ENCODE measurements around the gene CDT1. TPM values are rescaled to one million over a fixed set of nuclear protein-coding genes. Genes with fewer than 3 reads are reported as not detected.

The CDT1 gene
- total RNA-seq, 1 donor from 2014 or later: 10.8 TPM

DNA sequence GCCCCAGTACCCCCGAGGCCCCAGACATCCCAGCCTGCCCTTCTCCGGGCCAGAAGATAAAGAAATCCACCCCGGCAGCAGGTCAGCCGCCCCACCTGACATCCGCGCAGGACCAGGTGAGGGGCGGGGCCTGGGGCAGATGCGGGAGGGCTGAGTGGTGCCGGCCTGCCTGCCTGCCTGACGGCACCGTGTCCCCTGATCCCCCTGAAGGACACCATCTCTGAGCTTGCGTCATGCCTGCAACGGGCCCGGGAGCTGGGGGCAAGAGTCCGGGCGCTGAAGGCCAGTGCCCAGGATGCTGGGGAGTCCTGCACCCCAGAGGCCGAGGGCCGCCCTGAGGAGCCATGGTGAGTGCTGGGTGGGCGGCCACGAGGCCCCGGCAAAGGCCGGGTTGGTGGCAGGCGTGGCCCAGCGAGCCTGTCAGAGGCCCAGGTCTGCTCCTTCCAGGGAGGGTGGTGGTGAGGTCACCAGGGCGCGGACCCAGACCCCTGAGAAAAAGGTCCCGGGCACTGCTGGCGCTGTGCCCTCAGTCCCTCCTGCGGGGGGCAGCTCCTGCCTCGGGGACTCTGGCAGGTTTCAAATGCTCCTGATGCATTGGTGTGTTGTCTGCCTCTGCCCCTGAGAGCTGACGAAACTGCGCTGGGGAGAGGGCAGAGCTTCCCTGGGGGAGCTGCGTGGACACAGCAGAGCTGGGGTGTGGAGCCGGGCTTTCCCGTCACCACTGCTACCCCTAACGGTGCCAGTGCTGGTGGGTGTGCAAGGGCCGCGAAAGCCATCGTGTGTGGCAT lies 1.2 kb downstream of the CDT1 start:
- Histone ChIP-seq H3K27me3 (no peaks in the 10 kb centered on the region), H3K9me3 (no peaks in the 10 kb centered on the region), H3K36me3 (peaks cover 0 to 11% of the 10 kb centered on the region in 2 donors), H3K27ac (no peak overlapping the region), H3K4me3 (no peak overlapping the region), H3K4me1 (peaks cover 30% of the 10 kb centered on the region)
- DNase-seq (ENCODE audit: extremely low spot score in 2 of 2): no peak
- intact Hi-C loops (cut with DNase I): no loop called here
- TF ChIP-seq POLR2A (IDR thresholded peaks at IDR 0.05): no peak
- TF ChIP-seq POLR2AphosphoS5 (IDR thresholded peaks at IDR 0.05; ENCODE audit: insufficient read depth in 1 of 2, low read depth in 1 of 2): no peak
- TF ChIP-seq, protein P1, sequence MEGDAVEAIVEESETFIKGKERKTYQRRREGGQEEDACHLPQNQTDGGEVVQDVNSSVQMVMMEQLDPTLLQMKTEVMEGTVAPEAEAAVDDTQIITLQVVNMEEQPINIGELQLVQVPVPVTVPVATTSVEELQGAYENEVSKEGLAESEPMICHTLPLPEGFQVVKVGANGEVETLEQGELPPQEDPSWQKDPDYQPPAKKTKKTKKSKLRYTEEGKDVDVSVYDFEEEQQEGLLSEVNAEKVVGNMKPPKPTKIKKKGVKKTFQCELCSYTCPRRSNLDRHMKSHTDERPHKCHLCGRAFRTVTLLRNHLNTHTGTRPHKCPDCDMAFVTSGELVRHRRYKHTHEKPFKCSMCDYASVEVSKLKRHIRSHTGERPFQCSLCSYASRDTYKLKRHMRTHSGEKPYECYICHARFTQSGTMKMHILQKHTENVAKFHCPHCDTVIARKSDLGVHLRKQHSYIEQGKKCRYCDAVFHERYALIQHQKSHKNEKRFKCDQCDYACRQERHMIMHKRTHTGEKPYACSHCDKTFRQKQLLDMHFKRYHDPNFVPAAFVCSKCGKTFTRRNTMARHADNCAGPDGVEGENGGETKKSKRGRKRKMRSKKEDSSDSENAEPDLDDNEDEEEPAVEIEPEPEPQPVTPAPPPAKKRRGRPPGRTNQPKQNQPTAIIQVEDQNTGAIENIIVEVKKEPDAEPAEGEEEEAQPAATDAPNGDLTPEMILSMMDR (IDR thresholded peaks at IDR 0.05): no peak

DNA sequence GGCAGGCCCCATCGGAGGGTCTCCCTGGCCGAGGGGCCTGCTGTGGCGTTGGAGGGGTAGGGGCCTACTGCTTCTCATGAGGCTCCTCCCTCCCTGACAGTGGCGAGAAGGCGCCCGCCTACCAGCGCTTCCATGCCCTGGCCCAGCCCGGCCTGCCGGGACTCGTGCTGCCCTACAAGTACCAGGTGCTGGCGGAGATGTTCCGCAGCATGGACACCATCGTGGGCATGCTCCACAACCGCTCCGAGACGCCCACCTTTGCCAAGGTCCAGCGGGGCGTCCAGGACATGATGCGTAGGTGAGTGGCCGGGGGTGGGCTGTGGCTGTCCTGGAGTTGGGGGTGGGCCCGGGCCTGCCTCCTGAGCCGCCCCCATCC lies 1.7 kb downstream of the CDT1 start:
- TF ChIP-seq POLR2A (IDR thresholded peaks at IDR 0.05) (no peak), POLR2AphosphoS5 (IDR thresholded peaks at IDR 0.05; ENCODE audit: insufficient read depth in 1 of 2, low read depth in 1 of 2) (no peak)
- TF ChIP-seq, protein P1 (IDR thresholded peaks at IDR 0.05): no peak
- Histone ChIP-seq H3K27ac (no peak overlapping the region), H3K36me3 (peaks cover 0 to 12% of the 10 kb centered on the region in 2 donors), H3K9me3 (no peaks in the 10 kb centered on the region), H3K27me3 (no peaks in the 10 kb centered on the region), H3K4me3 (no peak overlapping the region), H3K4me1 (peaks cover 36% of the 10 kb centered on the region)
- intact Hi-C loops (cut with DNase I): no loop called here
- DNase-seq (ENCODE audit: extremely low spot score in 2 of 2): no peak

DNA sequence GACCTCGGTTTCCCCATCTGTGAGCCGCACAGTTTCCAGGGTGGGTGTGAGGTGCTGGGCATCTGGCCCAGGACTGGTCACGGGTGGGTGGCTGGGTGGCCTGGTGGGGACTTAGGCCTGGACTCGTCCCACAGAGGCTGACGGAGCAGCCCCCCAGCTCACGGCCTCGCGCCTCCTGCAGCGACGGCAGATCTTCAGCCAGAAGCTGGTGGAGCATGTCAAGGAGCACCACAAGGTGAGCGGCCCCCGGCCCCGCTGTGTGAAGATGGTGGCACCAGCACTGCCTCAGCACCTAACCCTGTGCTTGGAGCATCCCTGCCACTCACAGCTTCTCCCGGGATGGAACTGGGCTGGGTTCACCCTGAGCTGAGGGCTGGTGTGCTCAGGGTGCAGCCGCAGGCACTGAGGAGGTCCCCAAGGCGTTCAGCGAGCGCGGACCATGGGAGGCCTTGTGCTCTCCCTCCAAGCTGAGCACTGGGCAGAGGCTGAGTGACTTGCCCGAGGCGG lies 2.4 kb downstream of the CDT1 start:
- TF ChIP-seq, protein P1 (IDR thresholded peaks at IDR 0.05): no peak
- no peak for TF ChIP-seq POLR2AphosphoS5 (IDR thresholded peaks at IDR 0.05; ENCODE audit: insufficient read depth in 1 of 2, low read depth in 1 of 2)
- TF ChIP-seq POLR2A (IDR thresholded peaks at IDR 0.05): no peak
- peaks cover 0 to 12% of the 10 kb centered on the region in 2 donors for H3K36me3 ChIP-seq
- DNase-seq (ENCODE audit: extremely low spot score in 2 of 2): no peak
- intact Hi-C loops (cut with DNase I): no loop called here
- no peak overlapping the region for H3K27ac ChIP-seq
- no peaks in the 10 kb centered on the region for H3K27me3 ChIP-seq
- peaks cover 42% of the 10 kb centered on the region for H3K4me1 ChIP-seq
- no peak overlapping the region for H3K4me3 ChIP-seq
- H3K9me3 ChIP-seq: no peaks in the 10 kb centered on the region

DNA sequence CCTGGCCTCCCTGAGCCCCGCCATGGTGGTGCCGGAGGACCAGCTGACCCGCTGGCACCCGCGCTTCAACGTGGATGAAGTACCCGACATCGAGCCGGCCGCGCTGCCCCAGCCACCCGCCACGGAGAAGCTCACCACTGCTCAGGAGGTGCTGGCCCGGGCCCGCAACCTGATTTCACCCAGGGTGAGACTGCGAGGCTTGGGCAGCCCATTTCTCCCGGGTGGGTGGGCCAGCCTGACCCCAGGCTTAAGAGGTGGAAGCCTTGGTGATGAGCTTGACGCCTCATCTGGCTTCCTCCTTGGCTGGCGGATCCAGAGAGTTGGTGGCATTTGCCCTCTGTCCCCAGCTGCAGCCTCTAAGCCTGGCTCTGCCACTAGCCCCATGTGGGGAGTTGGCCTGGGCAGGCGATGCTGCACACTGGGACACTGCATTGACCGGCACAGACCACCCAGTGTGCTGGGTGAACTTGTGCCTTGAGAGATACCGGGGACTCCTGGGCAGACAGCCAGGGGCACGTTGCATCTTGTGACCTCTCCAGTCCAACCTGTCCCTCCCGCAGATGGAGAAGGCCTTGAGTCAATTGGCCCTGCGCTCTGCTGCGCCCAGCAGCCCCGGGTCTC lies 3.0 kb downstream of the CDT1 start:
- no peak overlapping the region for H3K27ac ChIP-seq
- no peaks in the 10 kb centered on the region for H3K27me3 ChIP-seq
- intact Hi-C loops (cut with DNase I): no loop called here
- H3K4me3 ChIP-seq: no peak overlapping the region
- peaks cover 46% of the 10 kb centered on the region for H3K4me1 ChIP-seq
- TF ChIP-seq, protein P1 (IDR thresholded peaks at IDR 0.05): no peak
- TF ChIP-seq POLR2A (IDR thresholded peaks at IDR 0.05) (no peak), POLR2AphosphoS5 (IDR thresholded peaks at IDR 0.05; ENCODE audit: insufficient read depth in 1 of 2, low read depth in 1 of 2) (no peak)
- H3K36me3 ChIP-seq: peaks cover 0 to 12% of the 10 kb centered on the region in 2 donors
- no peak for DNase-seq (ENCODE audit: extremely low spot score in 2 of 2)
- H3K9me3 ChIP-seq: no peaks in the 10 kb centered on the region

Data from vagina (tissue), 2 donors.